Neuronal stem cell (in vitro differentiated cells): ENCODE measurements around the gene DNAJC6.

Experiments
- DNase-seq: peaks from one replicate; pipeline ENCODE4 v3.0.0-alpha.2; 2013; ENCODE audit warnings: low spot score
- H2AFZ ChIP-seq: one replicate; pipeline ENCODE4 v1.6.1; 2013; ENCODE audit warnings: mild to moderate bottlenecking, low read length, inconsistent platforms
- H2AK5ac ChIP-seq: 2 replicates; pipeline ENCODE4 v1.6.1; 2013; ENCODE audit warnings: low read depth, mild to moderate bottlenecking, inconsistent platforms, low read length, moderate library complexity, mixed read lengths
- H2BK120ac ChIP-seq: 2 replicates; pipeline ENCODE4 v1.6.1; 2013; ENCODE audit warnings: low read depth, mild to moderate bottlenecking, inconsistent platforms, low read length, moderate library complexity, mixed read lengths
- H2BK12ac ChIP-seq: one replicate; pipeline ENCODE4 v1.6.1; 2013; ENCODE audit warnings: low read length, inconsistent platforms
- H2BK15ac ChIP-seq: 2 replicates; pipeline ENCODE4 v1.6.1; 2013; ENCODE audit warnings: mild to moderate bottlenecking, low read length, inconsistent platforms, mixed read lengths
- H2BK5ac ChIP-seq: one replicate; pipeline ENCODE4 v1.6.1; 2013; ENCODE audit warnings: inconsistent platforms, mild to moderate bottlenecking, low read length, moderate library complexity
- H3K14ac ChIP-seq: one replicate; pipeline ENCODE4 v1.6.1; 2013; ENCODE audit warnings: low read length, inconsistent platforms
- H3K18ac ChIP-seq: 2 replicates; pipeline ENCODE4 v1.6.1; 2013; ENCODE audit warnings: low read length, inconsistent platforms
- H3K23ac ChIP-seq: 2 replicates; pipeline ENCODE4 v1.6.1; 2013; ENCODE audit warnings: low read depth, mild to moderate bottlenecking, mixed read lengths, low read length, inconsistent platforms; ENCODE audit not compliant: poor library complexity
- H3K27ac ChIP-seq: replicated peaks from 3 replicates; pipeline ENCODE4 v1.5.1; 2013; ENCODE audit warnings: low read length, inconsistent platforms
- H3K27me3 ChIP-seq, 3 experiments: 2 replicates each; pipeline ENCODE4 v1.6.1; 2013; ENCODE audit warnings: low read length in 3 of 3, mild to moderate bottlenecking in 2 of 3, inconsistent platforms in 1 of 3, low read depth in 1 of 3, mixed read lengths in 1 of 3, moderate library complexity in 1 of 3; ENCODE audit not compliant: control insufficient read depth in 3 of 3, insufficient read depth in 3 of 3
- H3K36me3 ChIP-seq, 2 donors: replicated peaks in 1 of 2; 2 replicates each; pipeline ENCODE4 v1.6.1; 2013; ENCODE audit warnings: low read length in 2 of 2; ENCODE audit not compliant: control insufficient read depth in 2 of 2, insufficient read depth in 2 of 2
- H3K4ac ChIP-seq: 2 replicates; pipeline ENCODE4 v1.6.1; 2013; ENCODE audit warnings: inconsistent platforms, mild to moderate bottlenecking, low read length, moderate library complexity
- H3K4me1 ChIP-seq, 2 donors: 1 replicate in 1 of 2; 2 replicates in 1 of 2; pipeline ENCODE4 v1.6.1; 2013; ENCODE audit warnings: low read length in 2 of 2, low read depth in 1 of 2; ENCODE audit not compliant: control insufficient read depth in 2 of 2, insufficient read depth in 1 of 2
- H3K4me2 ChIP-seq: one replicate; pipeline ENCODE4 v1.6.1; 2013; ENCODE audit warnings: mild to moderate bottlenecking, low read length, inconsistent platforms; ENCODE audit not compliant: insufficient read depth, poor library complexity, severe bottlenecking
- H3K4me3 ChIP-seq, 2 donors: 2 replicates each; pipeline ENCODE4 v1.5.1; 2013; ENCODE audit warnings: low read length in 2 of 2, mild to moderate bottlenecking in 2 of 2, inconsistent platforms in 1 of 2, moderate library complexity in 1 of 2
- H3K79me1 ChIP-seq: one replicate; pipeline ENCODE4 v1.6.1; 2013; ENCODE audit warnings: low read depth, mild to moderate bottlenecking, inconsistent platforms, low read length, moderate library complexity
- H3K9ac ChIP-seq: one replicate; pipeline ENCODE4 v1.6.1; 2013; ENCODE audit warnings: mild to moderate bottlenecking, low read depth, low read length, inconsistent platforms; ENCODE audit not compliant: poor library complexity
- H3K9me3 ChIP-seq, 2 donors: replicated peaks in 1 of 2; 2 replicates each; pipeline versions ENCODE3 to v1.6.1; 2013; ENCODE audit warnings: low read length in 2 of 2, mild to moderate bottlenecking in 2 of 2, inconsistent platforms in 1 of 2, low read depth in 1 of 2, mixed read lengths in 1 of 2, moderate library complexity in 1 of 2; ENCODE audit not compliant: control insufficient read depth in 2 of 2, insufficient read depth in 1 of 2
- H4K8ac ChIP-seq: one replicate; pipeline ENCODE4 v1.6.1; 2013; ENCODE audit warnings: low read depth, mild to moderate bottlenecking, inconsistent platforms, low read length, moderate library complexity
- H4K91ac ChIP-seq: one replicate; pipeline ENCODE4 v1.6.1; 2013; ENCODE audit warnings: low read length, low read depth, mild to moderate bottlenecking, inconsistent platforms; ENCODE audit not compliant: poor library complexity
- WGBS, 2 donors: extraction: QIAGEN DNeasy Blood & Tissue Kit; methylation state at CpG; one replicate each; pipeline ENCODE4 v1.1.7; 2013; ENCODE audit warnings: missing lambda C conversion rate in 2 of 2, mixed read lengths in 1 of 2; ENCODE audit not compliant: insufficient read length in 2 of 2, insufficient replicate concordance in 1 of 2; ENCODE audit errors: extremely low coverage in 2 of 2; 5-methylcytosine and 5-hydroxymethylcytosine counted together

The DNAJC6 gene

GRCh38 chr1:65442442-65442841, 133.1 kb downstream of the DNAJC6 start:
- Histone ChIP-seq H3K27ac (no peak overlapping the region), H2BK120ac (no peak overlapping the region), H2BK15ac (no peak overlapping the region), H3K4me2 (no peak overlapping the region), H2AK5ac (no peak overlapping the region), H3K36me3 (no peaks in the 10 kb centered on the region), H3K79me1 (no peaks in the 10 kb centered on the region), H4K8ac (no peak overlapping the region), H3K27me3 (no peaks in the 10 kb centered on the region), H4K91ac (no peak overlapping the region), H3K4me3 (peak overlapping the region in 1 of 2 donors; percentile 46), H3K4me1 (no peaks in the 10 kb centered on the region), H3K23ac (no peak overlapping the region), H3K9me3 (no peaks in the 10 kb centered on the region), H3K9ac (no peak overlapping the region), H3K18ac (no peak overlapping the region), H2AFZ (no peak overlapping the region), H2BK12ac (no peak overlapping the region), H2BK5ac (no peak overlapping the region), H3K14ac (no peak overlapping the region), H3K4ac (no peak overlapping the region)
- WGBS, 2 donors, result no CpG with 5 or more reads among the region's 1 CpG
- no peak for DNase-seq

- DNase-seq, result no peak
- H4K8ac ChIP-seq, result no peak overlapping the region
- H3K23ac ChIP-seq, result no peak overlapping the region
- H3K4me1 ChIP-seq, result no peaks in the 10 kb centered on the region
- no peak overlapping the region for H3K4me2 ChIP-seq
- no peaks in the 10 kb centered on the region for H3K36me3 ChIP-seq
- no peaks in the 10 kb centered on the region for H3K27me3 ChIP-seq
- no peak overlapping the region for H2BK15ac ChIP-seq
- no peak overlapping the region for H3K18ac ChIP-seq
- no peaks in the 10 kb centered on the region for H3K79me1 ChIP-seq
- no peak overlapping the region for H2BK12ac ChIP-seq
- no peak overlapping the region for H2BK5ac ChIP-seq
- no peaks in the 10 kb centered on the region for H3K9me3 ChIP-seq
- no peak overlapping the region for H2AFZ ChIP-seq
- no CpG with 5 or more reads among the region's 2 CpGs for WGBS, 2 donors
- no peak overlapping the region for H3K4ac ChIP-seq
- no peak overlapping the region for H3K4me3 ChIP-seq
- H2AK5ac ChIP-seq, result no peak overlapping the region
- no peak overlapping the region for H2BK120ac ChIP-seq
- no peak overlapping the region for H3K27ac ChIP-seq
- no peak overlapping the region for H3K14ac ChIP-seq
- H3K9ac ChIP-seq, result no peak overlapping the region
- no peak overlapping the region for H4K91ac ChIP-seq
Observed at GRCh38 chr1:65443647-65444046, 134.3 kb downstream of the DNAJC6 start.

GRCh38 chr1:65444128-65444640, 134.8 kb downstream of the DNAJC6 start:
- Histone ChIP-seq H3K4me3 (no peak overlapping the region), H3K18ac (no peak overlapping the region), H3K9ac (no peak overlapping the region), H3K79me1 (no peaks in the 10 kb centered on the region), H2BK5ac (no peak overlapping the region), H3K27ac (no peak overlapping the region), H2BK12ac (no peak overlapping the region), H2BK120ac (no peak overlapping the region), H3K23ac (no peak overlapping the region), H3K9me3 (no peaks in the 10 kb centered on the region), H3K4ac (no peak overlapping the region), H3K14ac (no peak overlapping the region), H4K8ac (no peak overlapping the region), H3K4me2 (no peak overlapping the region), H2AFZ (no peak overlapping the region), H3K36me3 (no peaks in the 10 kb centered on the region), H3K27me3 (no peaks in the 10 kb centered on the region), H3K4me1 (no peaks in the 10 kb centered on the region), H2AK5ac (no peak overlapping the region), H4K91ac (no peak overlapping the region), H2BK15ac (no peak overlapping the region)
- no peak for DNase-seq
- WGBS, 2 donors, result no CpG with 5 or more reads among the region's 5 CpGs

- no CpG with 5 or more reads among the region's 1 CpG for WGBS, 2 donors
Observed at GRCh38 chr1:65445837-65446236, 136.5 kb downstream of the DNAJC6 start.

More at GRCh38 chr1:65445837-65446236, 136.5 kb downstream of the DNAJC6 start:
- no peak overlapping the region for H3K23ac ChIP-seq
- H3K36me3 ChIP-seq, result no peaks in the 10 kb centered on the region
- no peak overlapping the region for H2AFZ ChIP-seq
- no peaks in the 10 kb centered on the region for H3K9me3 ChIP-seq
- H4K91ac ChIP-seq, result no peak overlapping the region
- no peak overlapping the region for H3K9ac ChIP-seq
- H3K27ac ChIP-seq, result no peak overlapping the region
- no peak overlapping the region for H2BK120ac ChIP-seq
- no peak overlapping the region for H3K14ac ChIP-seq
- no peak overlapping the region for H4K8ac ChIP-seq
- H2BK12ac ChIP-seq, result no peak overlapping the region
- H3K27me3 ChIP-seq, result no peaks in the 10 kb centered on the region
- no peaks in the 10 kb centered on the region for H3K79me1 ChIP-seq
- H3K18ac ChIP-seq, result no peak overlapping the region
- H3K4me1 ChIP-seq, result no peaks in the 10 kb centered on the region
- no peak overlapping the region for H2BK15ac ChIP-seq
- no peak overlapping the region for H3K4me3 ChIP-seq
- no peak overlapping the region for H2AK5ac ChIP-seq
- no peak overlapping the region for H2BK5ac ChIP-seq
- no peak overlapping the region for H3K4me2 ChIP-seq
- DNase-seq, result no peak
- no peak overlapping the region for H3K4ac ChIP-seq
